Panc1 (cell line): ENCODE measurements around the gene CAMK2A. TPM values are rescaled to one million over a fixed set of nuclear protein-coding genes. Genes with fewer than 3 reads are reported as not detected.

ENCODE experiments used
- ATAC-seq: fragments of 200-7000 bp; cut with Tn5 transposase; 2 replicates; pipeline ENCODE4 v1.9.1; 2020; ENCODE audit warnings: mild to moderate bottlenecking, moderate library complexity
- BruUV-seq: library from RNA; stranded (reverse); fragments of 400-500 nt; replicated peaks from 2 replicates; lab custom pipeline; 2021; lab: Mats Ljungman, UMichigan
- CTCF ChIA-PET: fragments of 300-600 bp; sonication (Branson Sonifier 250); formaldehyde crosslinking; loops from one replicate; lab custom pipeline; 2022; ENCODE audit warnings: antibody characterized with exemption; lab: Charles Lee
- POLR2A ChIA-PET: fragments of 300-600 bp; sonication (Branson Sonifier 250); formaldehyde crosslinking; loops from one replicate; lab custom pipeline; 2022; ENCODE audit warnings: antibody characterized with exemption; lab: Charles Lee
- DNase-seq: peaks from one replicate; pipeline ENCODE4 v3.0.0-alpha.2; 2010; ENCODE audit warnings: low read depth, low spot score
- H3K27ac ChIP-seq: 2 replicates; pipeline ENCODE4 v1.5.1; 2011; ENCODE audit warnings: mild to moderate bottlenecking, low read length, inconsistent platforms
- H3K27me3 ChIP-seq: fragments of 200-500 bp; sonication (Bioruptor generic); 2 replicates; pipeline ENCODE4 v1.6.0; 2014; ENCODE audit warnings: low read length, inconsistent platforms; ENCODE audit not compliant: control insufficient read depth, insufficient read depth
- H3K36me3 ChIP-seq: fragments of 200-500 bp; sonication (Bioruptor generic); 2 replicates; pipeline ENCODE4 v1.5.1; 2014; ENCODE audit warnings: inconsistent platforms, mild to moderate bottlenecking, low read length, moderate library complexity; ENCODE audit not compliant: control insufficient read depth, insufficient read depth
- H3K4me1 ChIP-seq: 2 replicates; pipeline ENCODE4 v1.5.1; 2011; ENCODE audit warnings: inconsistent platforms, mild to moderate bottlenecking, low read length, moderate library complexity; ENCODE audit not compliant: control insufficient read depth, insufficient read depth
- H3K4me3 ChIP-seq, 2 experiments: 2 replicates each; pipeline ENCODE4 v1.5.1; 2011 to 2012; ENCODE audit warnings: low read depth in 2 of 2, low read length in 2 of 2, mild to moderate bottlenecking in 2 of 2, inconsistent platforms in 1 of 2, moderate library complexity in 1 of 2
- H3K9me3 ChIP-seq: fragments of 200-500 bp; sonication (Bioruptor generic); 2 replicates; pipeline ENCODE4 v1.5.1; 2014; ENCODE audit warnings: low read depth, mild to moderate bottlenecking, inconsistent platforms, low read length, moderate library complexity; ENCODE audit not compliant: control insufficient read depth, insufficient read depth
- CTCF ChIP-seq: fragments of 450-650 bp; IDR thresholded peaks from 2 replicates; pipeline ENCODE4 v1.5.1; 2017; ENCODE audit warnings: mild to moderate bottlenecking
- POLR2AphosphoS5 ChIP-seq: IDR thresholded peaks from 2 replicates; pipeline ENCODE4 v1.6.1; 2012; ENCODE audit warnings: mild to moderate bottlenecking, low read depth, low read length, moderate library complexity
- REST ChIP-seq, 2 experiments: IDR thresholded peaks; 2 replicates each; pipeline ENCODE4 v1.6.1; 2011 to 2012; ENCODE audit warnings: low read depth in 2 of 2, control low read depth in 1 of 2, low read length in 1 of 2, mild to moderate bottlenecking in 1 of 2, moderate library complexity in 1 of 2; ENCODE audit not compliant: insufficient read depth in 1 of 2
- SIN3A ChIP-seq: IDR thresholded peaks from 2 replicates; pipeline ENCODE4 v1.6.1; 2012; ENCODE audit warnings: low read depth, mild to moderate bottlenecking, low read length, moderate library complexity, borderline replicate concordance; ENCODE audit not compliant: insufficient read depth
- TCF7L2 ChIP-seq: IDR thresholded peaks from 2 replicates; pipeline ENCODE4 v1.6.1; 2011; ENCODE audit warnings: mild to moderate bottlenecking, low read depth, low read length, inconsistent platforms
- in situ Hi-C: cut with HindIII; loops from 2 replicates; pipeline ENCODE4 v1.10.0; 2016; ENCODE audit warnings: low sequenced_read_pairs, low pct_unique_long_range_greater_than_20kb
- intact Hi-C: fragments of 100-400 bp; cut with micrococcal nuclease; formaldehyde crosslinking; loops from one replicate; pipeline ENCODE4 v1.10.0; 2022; ENCODE audit not compliant: unreplicated experiment
- total RNA-seq: library from RNA; stranded (reverse); gene quantifications from one replicate; pipeline ENCODE4 v1.2.1, GENCODE V29; 2021; ENCODE audit not compliant: unreplicated experiment

CAMK2A gene
- total RNA-seq, 1 experiment from 2014 or later, result 0.51 TPM

- Histone ChIP-seq H3K4me3 (no peak overlapping the region), H3K36me3 (no peaks in the 10 kb centered on the region), H3K27ac (no peak overlapping the region), H3K27me3 (no peaks in the 10 kb centered on the region), H3K9me3 (no peaks in the 10 kb centered on the region), H3K4me1 (no peaks in the 10 kb centered on the region)
- CTCF ChIA-PET, result no interaction called here
- intact Hi-C loops, result no loop called here
- no TSS peak for BruUV-seq
- no peak for ATAC-seq
- POLR2A ChIA-PET, result no interaction called here
- DNase-seq, result no peak
- TF ChIP-seq REST (IDR thresholded peaks at IDR 0.05; ENCODE audit: insufficient read depth in 1 of 2, low read depth in 2 of 2, low read length in 1 of 2) (no peak), CTCF (no peak), TCF7L2 (no peak), POLR2AphosphoS5 (no peak), SIN3A (no peak)
- in situ Hi-C loops, result no loop called here
Measured at GRCh38 chr5:150283904-150284303, 5.7 kb downstream of the CAMK2A start.

- DNase-seq (no peak), ATAC-seq (no peak)
- H3K27me3 ChIP-seq, result no peaks in the 10 kb centered on the region
- no peaks in the 10 kb centered on the region for H3K9me3 ChIP-seq
- ChIA-PET POLR2A (no interaction called here), CTCF (no interaction called here)
- no peak overlapping the region for H3K4me3 ChIP-seq
- H3K4me1 ChIP-seq, result no peaks in the 10 kb centered on the region
- intact Hi-C loops (no loop called here), in situ Hi-C loops (no loop called here)
- no peak for TF ChIP-seq TCF7L2
- TF ChIP-seq REST (IDR thresholded peaks at IDR 0.05; ENCODE audit: insufficient read depth in 1 of 2, low read depth in 2 of 2, low read length in 1 of 2), result no peak
- TF ChIP-seq CTCF, result no peak
- TF ChIP-seq POLR2AphosphoS5, result no peak
- no peak for TF ChIP-seq SIN3A
- H3K27ac ChIP-seq, result no peak overlapping the region
- no TSS peak for BruUV-seq
- H3K36me3 ChIP-seq, result no peaks in the 10 kb centered on the region
Measured at GRCh38 chr5:150281987-150282386, 7.6 kb downstream of the CAMK2A start.
